Brain microvascular endothelial cell (primary cell): ENCODE results near the gene MYO7A.

ENCODE experiments used
- DNase-seq: peaks from one replicate; pipeline ENCODE4 v3.0.0-alpha.2; 2020
- H3K27ac ChIP-seq: fragments of 250-450 bp; sonication (Bioruptor Pico); 2 replicates; pipeline ENCODE4 v1.5.1; 2020; ENCODE audit warnings: mild to moderate bottlenecking, moderate library complexity
- H3K27me3 ChIP-seq: fragments of 250-450 bp; sonication (Bioruptor Pico); replicated peaks from 2 replicates; pipeline ENCODE4 v1.5.1; 2020; ENCODE audit warnings: mild to moderate bottlenecking
- H3K36me3 ChIP-seq: fragments of 250-450 bp; sonication (Bioruptor Pico); replicated peaks from 2 replicates; pipeline ENCODE4 v1.5.1; 2020; ENCODE audit warnings: mild to moderate bottlenecking
- H3K4me3 ChIP-seq: 2 replicates; pipeline ENCODE4 v1.5.1; 2011; ENCODE audit warnings: low read depth, mild to moderate bottlenecking, control low read depth, low read length, moderate library complexity
- in situ Hi-C: cut with HindIII; loops from 2 replicates; pipeline ENCODE4 v1.10.0; 2017; ENCODE audit warnings: low sequenced_read_pairs, low pct_ligation_motif_present
- TF ChIP-seq, protein P1 (sequence below): IDR thresholded peaks from 2 replicates; pipeline ENCODE4 v1.5.1; 2011; ENCODE audit warnings: low read depth, mild to moderate bottlenecking, moderate library complexity, low read length, control low read depth, inconsistent platforms; ENCODE audit errors: missing control alignments

MYO7A gene

DNA sequence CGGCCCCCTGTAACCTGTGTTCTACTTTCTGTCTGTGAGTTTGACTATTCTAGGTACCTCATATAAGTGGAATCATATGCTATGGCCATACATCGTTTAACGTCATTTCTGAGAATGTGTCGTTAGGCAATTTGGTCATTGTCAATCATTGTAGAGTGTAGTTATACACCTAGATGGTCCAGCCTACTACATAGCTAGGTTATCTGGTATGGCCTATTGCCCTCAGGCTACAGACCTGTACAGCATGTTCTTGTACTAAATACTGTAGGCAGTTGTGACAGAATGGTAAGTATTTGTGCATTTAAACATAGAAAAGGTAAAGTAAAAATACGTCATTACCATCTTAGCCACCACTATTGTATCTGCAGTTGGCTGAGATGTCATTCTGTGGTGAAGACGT lies 35.2 kb downstream of the MYO7A start:
- Histone ChIP-seq H3K4me3 (no peak overlapping the region), H3K27me3 (no peaks in the 10 kb centered on the region), H3K36me3 (no peaks in the 10 kb centered on the region), H3K27ac (no peak overlapping the region)
- TF ChIP-seq, protein P1, sequence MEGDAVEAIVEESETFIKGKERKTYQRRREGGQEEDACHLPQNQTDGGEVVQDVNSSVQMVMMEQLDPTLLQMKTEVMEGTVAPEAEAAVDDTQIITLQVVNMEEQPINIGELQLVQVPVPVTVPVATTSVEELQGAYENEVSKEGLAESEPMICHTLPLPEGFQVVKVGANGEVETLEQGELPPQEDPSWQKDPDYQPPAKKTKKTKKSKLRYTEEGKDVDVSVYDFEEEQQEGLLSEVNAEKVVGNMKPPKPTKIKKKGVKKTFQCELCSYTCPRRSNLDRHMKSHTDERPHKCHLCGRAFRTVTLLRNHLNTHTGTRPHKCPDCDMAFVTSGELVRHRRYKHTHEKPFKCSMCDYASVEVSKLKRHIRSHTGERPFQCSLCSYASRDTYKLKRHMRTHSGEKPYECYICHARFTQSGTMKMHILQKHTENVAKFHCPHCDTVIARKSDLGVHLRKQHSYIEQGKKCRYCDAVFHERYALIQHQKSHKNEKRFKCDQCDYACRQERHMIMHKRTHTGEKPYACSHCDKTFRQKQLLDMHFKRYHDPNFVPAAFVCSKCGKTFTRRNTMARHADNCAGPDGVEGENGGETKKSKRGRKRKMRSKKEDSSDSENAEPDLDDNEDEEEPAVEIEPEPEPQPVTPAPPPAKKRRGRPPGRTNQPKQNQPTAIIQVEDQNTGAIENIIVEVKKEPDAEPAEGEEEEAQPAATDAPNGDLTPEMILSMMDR, result no peak
- in situ Hi-C loops, result no loop called here
- DNase-seq, result no peak

DNA sequence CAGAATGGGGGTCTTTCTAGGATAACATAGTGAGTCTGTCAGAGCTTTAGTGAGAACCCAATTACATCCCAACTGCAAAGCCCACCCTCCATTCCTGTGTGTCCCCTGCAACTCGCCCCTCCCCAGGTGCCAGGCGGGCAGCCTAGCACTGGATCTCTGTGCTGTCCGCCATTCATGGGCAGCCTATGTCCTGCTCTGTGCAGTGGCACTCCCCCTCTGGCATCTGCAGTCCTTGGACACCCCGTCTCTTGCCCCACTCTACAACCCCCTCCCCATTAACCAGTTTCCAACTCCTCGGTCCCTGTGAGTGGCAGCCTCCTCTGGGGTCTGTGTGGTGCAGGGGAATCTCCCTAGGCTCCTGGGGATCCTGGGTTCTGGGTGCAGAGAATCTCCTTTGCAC lies 37.0 kb downstream of the MYO7A start:
- no peak overlapping the region for H3K4me3 ChIP-seq
- no peaks in the 10 kb centered on the region for H3K36me3 ChIP-seq
- TF ChIP-seq, protein P1, result no peak
- in situ Hi-C loops, result no loop called here
- H3K27ac ChIP-seq, result no peak overlapping the region
- no peak for DNase-seq
- H3K27me3 ChIP-seq, result no peaks in the 10 kb centered on the region

DNA sequence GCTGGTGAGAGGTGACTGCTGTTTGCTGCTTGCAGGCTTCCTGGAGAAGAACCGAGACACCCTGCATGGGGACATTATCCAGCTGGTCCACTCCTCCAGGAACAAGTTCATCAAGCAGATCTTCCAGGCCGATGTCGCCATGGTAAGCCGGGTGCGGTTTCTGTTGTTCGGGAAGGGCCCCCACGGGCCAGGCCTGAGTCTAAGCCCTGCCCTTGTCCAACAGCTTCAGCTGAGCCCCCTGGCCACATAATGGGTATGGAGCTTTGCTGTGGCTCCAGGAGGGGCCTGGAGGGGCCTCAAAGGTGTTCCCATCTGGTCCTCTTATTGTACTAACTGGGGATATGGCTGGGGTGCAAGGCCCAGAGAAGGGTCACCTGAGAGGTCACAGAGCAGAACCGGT lies 38.0 kb downstream of the MYO7A start:
- no peaks in the 10 kb centered on the region for H3K27me3 ChIP-seq

DNA sequence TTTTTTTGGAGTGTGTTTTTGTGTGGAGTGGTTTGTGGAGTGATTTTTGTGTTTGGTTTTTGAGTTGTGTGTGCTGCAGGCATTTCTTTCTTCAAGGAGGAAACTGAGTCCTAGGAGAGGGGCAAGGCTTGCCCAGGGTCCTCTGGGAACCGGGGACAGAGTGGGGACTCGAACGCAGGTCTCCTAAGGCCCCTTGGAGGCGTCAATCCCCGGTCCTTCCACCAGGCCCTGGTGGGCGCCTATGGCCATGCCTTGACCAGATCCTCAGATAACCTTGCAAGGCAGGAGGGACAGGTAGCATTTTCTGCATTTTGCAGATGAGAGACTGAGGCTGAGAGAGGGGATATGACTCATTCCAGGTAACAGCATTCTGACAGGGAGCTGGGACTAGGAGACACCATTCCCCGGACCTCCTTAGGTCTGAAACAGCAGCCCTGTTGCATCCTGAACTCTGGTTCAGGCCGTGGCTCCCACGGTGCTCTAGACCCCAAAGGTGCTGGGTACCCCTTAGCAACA lies 39.1 kb downstream of the MYO7A start:
- H3K27me3 ChIP-seq, result no peaks in the 10 kb centered on the region
- no peak overlapping the region for H3K27ac ChIP-seq
- TF ChIP-seq, protein P1, result no peak
- in situ Hi-C loops, result no loop called here
- DNase-seq, result no peak
- H3K36me3 ChIP-seq, result no peaks in the 10 kb centered on the region
- H3K4me3 ChIP-seq, result no peak overlapping the region

More for the DNA sequence above, 38.0 kb downstream of the MYO7A start:
- TF ChIP-seq, protein P1, result no peak
- no peak for DNase-seq
- H3K27ac ChIP-seq, result no peak overlapping the region
- in situ Hi-C loops, result no loop called here
- H3K36me3 ChIP-seq, result no peaks in the 10 kb centered on the region
- H3K4me3 ChIP-seq, result no peak overlapping the region

DNA sequence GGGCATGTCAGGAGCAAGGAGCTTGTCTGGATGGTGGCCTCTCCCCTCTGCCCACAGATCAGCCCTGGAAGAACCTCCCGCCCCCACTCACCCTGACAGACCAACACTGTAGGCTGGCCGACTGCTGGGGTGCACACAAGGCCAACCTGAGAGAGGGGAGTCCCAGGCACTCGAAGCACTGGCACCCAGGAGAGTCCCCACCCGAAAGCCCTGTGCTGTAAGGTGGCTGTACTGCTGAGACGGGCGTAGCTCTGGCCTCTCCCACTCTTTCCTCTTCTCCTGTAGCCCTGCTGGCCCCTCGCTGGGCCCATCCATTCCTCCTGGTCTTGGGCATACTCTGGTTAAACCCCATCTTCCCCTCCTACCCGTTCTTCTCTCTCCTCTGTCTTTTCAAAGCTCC lies 39.7 kb downstream of the MYO7A start:
- TF ChIP-seq, protein P1, result no peak
- Histone ChIP-seq H3K27me3 (no peaks in the 10 kb centered on the region), H3K4me3 (no peak overlapping the region), H3K36me3 (no peaks in the 10 kb centered on the region), H3K27ac (no peak overlapping the region)
- in situ Hi-C loops, result no loop called here
- DNase-seq, result no peak

DNA sequence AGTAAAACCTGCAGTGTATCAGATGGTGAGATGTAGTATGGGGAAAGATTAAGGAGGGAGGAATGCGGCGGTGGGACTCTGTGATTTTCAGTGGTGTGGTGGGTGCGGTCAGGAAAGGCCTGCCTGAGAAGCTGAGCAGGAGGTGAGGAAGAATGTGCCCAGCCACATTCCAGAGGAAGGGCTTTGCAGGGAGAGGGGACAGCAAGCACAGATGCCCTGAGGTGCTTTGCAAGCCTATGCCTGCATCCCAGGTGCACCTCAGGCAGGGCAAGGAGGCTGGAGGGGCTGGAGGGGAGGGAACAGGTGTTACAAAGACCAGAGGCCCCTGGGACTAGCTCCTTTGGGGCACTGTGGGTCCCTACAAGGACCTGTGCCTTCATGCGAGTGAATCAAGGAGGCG lies 42.1 kb downstream of the MYO7A start:
- no peak overlapping the region for H3K4me3 ChIP-seq
- in situ Hi-C loops, result no loop called here
- H3K27me3 ChIP-seq, result no peaks in the 10 kb centered on the region
- TF ChIP-seq, protein P1, result no peak
- H3K36me3 ChIP-seq, result no peaks in the 10 kb centered on the region
- no peak overlapping the region for H3K27ac ChIP-seq
- DNase-seq, result no peak
